GM12875 (cell line): ENCODE data around the gene FOXK1.

Experiments used
- H3K4me3 ChIP-seq: one replicate; pipeline ENCODE4 v1.5.1; 2011; ENCODE audit warnings: low read depth, low read length, control low read depth
- TF ChIP-seq, protein P1 (sequence below): IDR thresholded peaks from 2 replicates; pipeline ENCODE4 v1.5.1; 2011; ENCODE audit warnings: low read depth, mild to moderate bottlenecking, control low read depth, inconsistent platforms, low read length, moderate library complexity, borderline replicate concordance; ENCODE audit not compliant: insufficient read depth

The FOXK1 gene

DNA sequence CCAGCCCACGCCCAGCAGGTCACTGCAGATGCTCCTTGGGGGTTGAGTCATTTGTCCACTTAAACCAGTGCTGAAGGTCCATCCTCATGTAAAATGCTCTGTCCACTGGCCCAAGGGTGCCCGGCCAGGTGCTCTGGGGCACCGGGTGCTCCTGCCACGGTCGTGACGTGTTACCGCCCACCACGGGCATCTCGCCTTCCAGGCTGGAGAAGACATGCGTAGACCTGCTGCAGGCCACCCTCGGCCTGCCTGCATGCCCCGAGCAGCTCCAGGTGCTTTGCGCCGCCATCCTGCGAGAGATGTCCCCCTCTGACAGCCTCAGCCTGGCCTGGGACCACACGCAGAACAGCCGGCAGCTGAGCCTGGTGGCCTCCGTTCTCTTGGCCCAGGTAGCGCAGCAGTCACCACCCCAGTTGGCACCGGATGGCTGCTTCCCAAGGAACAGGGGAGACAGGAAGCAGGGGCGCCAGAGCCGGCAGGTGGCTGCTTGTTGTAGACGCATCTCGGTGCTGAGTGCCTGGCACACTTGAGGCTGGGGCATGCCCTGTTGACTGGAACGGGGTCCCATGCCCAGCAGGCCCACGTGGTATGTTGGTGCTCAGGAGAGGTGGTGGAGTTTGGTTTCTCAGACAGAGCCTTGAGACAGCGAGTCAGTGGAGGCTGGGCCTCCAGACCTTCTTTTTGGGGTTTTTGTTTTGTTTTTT, 99.4 kb downstream of the FOXK1 start:
- TF ChIP-seq, protein P1, sequence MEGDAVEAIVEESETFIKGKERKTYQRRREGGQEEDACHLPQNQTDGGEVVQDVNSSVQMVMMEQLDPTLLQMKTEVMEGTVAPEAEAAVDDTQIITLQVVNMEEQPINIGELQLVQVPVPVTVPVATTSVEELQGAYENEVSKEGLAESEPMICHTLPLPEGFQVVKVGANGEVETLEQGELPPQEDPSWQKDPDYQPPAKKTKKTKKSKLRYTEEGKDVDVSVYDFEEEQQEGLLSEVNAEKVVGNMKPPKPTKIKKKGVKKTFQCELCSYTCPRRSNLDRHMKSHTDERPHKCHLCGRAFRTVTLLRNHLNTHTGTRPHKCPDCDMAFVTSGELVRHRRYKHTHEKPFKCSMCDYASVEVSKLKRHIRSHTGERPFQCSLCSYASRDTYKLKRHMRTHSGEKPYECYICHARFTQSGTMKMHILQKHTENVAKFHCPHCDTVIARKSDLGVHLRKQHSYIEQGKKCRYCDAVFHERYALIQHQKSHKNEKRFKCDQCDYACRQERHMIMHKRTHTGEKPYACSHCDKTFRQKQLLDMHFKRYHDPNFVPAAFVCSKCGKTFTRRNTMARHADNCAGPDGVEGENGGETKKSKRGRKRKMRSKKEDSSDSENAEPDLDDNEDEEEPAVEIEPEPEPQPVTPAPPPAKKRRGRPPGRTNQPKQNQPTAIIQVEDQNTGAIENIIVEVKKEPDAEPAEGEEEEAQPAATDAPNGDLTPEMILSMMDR: no peak
- H3K4me3 ChIP-seq: no peak overlapping the region

DNA sequence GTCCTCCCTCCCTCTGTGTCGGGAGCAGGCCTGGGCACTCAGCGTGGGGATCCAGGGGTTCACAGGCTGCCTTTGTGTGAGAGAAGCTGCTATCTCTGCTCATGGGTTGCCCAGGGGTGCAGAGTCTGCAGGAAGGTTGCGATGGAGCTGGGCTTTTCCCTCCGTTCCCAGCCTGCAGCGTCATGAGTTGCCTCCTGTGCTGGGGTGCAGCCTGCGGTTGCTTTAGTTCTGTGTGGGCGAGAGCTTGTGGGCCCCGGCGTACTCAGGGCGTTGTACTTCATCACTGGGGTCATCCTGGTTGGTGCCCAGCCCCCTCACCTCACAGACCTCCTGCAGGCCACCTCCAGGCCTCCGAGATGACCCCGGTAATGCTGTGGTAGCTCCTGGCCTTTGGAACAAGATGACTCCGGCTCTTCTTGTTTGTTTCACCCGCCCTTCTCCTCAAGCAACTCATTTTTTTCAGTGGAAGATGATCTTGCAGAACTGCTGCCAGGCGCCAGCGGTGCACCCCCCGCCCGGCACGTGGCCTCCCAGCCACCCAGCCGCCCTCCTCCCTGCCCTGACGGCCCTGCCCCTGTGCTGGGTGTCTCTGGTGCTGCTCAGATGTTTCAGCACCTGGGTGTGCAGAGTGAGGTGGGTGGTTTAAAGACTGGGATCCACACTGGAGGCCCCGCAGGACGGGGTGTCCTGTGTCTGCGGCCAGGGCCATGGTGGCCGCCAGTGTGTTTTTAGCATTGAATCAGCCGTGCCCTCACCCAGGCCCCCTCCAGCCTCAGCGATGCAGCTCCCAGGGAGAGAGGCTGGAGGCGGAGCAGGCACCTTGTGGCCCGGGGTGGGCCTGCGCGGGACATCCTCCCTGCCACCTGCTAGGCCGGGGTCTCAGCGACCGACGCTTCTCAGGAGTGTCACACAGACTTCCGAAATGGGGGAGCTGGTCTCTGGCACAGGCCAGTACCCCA, 100.5 kb downstream of the FOXK1 start:
- TF ChIP-seq, protein P1: no peak

DNA sequence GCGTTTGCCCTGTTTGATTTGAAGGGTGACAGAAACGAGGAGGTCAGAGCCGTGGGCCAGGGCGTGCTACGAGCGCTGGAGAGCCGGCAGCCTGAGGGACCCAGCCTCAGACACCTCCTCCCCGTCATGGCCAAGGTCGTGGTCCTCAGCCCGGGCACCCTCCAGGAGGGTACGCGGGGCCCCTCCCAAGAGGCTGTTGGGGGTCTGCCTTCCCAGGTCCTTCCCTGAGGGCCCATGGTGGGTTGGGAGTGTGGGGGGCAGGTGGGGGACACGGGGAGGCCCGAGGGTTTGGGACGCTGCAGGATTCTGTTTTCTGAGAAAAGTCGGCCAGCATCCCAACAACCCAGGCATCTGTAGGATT, 101.2 kb downstream of the FOXK1 start:
- H3K4me3 ChIP-seq: no peak overlapping the region
- TF ChIP-seq, protein P1: no peak

More for the DNA sequence above, 100.5 kb downstream of the FOXK1 start:
- H3K4me3 ChIP-seq: no peak overlapping the region

DNA sequence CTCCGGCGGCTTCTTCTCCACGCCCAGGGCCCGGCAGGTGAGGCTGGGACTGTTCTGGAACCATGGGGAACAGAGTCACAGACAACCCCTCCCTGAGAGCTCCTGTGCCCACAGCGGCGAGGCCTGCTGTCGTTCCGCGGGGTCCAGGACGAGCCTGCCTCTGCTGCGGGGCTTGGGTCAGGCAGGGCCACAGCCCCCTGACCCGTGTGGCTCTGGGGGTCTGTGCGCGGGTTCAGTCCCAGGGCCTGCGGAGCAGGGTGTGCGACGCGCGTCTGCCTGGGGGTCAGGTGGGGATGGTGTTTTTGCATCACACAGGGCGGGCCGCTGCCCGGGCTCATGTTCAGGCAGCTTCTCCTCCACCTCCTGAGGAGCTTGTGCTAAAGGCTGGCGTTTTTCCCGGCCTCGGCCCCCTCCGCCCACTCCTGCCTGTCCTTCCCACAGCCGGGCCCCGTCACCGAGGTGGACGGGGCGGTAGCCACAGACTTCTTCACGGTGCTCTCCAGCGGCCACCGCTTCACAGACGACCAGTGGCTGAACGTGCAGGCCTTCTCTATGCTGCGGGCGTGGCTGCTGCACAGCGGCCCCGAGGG, 101.8 kb downstream of the FOXK1 start:
- TF ChIP-seq, protein P1: no peak
- H3K4me3 ChIP-seq: no peak overlapping the region

DNA sequence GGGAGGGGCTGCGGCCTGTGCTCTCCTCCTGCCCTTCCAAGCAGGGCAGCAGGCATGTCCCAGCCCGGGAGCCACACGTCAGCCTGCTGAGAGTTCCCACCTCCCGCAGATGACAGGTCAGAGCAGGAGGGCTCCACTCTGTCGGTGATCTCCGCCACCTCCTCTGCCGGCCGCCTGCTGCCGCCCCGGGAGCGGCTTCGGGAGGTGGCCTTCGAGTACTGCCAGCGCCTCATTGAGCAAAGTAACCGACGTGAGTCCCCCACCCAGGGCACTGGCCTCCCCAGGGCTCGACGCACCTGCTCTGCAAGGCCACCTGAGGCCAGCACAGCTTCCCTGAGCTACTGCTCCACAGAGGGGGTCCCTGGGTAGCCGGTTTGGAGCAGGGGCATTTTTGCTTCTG, 102.7 kb downstream of the FOXK1 start:
- H3K4me3 ChIP-seq: no peak overlapping the region
- TF ChIP-seq, protein P1: no peak

DNA sequence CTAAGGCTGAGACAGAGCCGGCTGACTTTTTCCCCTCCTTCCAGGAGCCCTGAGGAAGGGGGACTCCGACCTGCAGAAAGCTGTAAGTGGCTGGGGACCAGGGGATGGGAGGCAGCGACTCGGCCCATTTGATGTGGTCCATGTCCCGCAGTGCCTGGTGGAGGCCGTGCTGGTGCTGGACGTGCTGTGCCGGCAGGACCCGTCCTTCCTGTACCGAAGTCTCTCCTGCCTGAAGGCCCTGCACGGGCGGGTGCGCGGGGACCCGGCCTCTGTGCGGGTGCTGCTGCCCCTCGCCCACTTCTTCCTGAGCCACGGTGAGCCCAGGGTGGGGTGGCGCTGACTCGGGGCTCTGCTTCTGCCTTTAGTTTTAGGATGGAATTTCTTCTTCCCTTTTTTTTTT, 103.3 kb downstream of the FOXK1 start:
- TF ChIP-seq, protein P1: no peak
- H3K4me3 ChIP-seq: no peak overlapping the region
